ENCODE data around the gene SCAF4. TPM values are rescaled to one million over a fixed set of nuclear protein-coding genes. Genes with fewer than 3 reads are reported as not detected.

SCAF4 gene
- total and polyA plus RNA-seq, 2 of the 8 experiments (the other 6 are each of a cell fraction or from before 2014, with no cell fraction given) = 28.9 to 55.1 TPM

DNA sequence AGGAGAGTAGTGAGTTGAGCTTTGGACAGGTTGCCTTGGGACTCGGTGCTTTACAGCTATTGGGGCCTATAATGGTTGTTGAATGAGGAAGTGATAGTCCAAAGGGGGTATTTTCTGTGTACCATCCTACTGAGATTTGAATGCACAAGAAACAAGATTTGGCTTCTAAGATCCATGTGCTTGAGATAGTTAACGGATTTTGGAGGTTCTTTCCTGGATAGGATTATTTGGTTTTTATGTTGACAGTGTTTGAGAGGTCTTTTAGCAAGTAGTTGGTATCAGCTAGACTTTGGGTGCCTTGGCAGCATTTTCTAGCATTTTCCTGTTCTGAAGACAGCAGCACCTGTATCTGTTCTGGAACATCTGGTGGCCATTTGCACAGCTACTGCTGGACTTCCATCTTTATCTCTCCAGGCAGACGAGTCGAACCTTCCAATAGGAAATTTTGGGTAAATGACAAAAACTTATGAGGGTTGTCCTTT lies 3.6 kb upstream of the SCAF4 start (continued):
- TF ChIP-seq, protein P1, sequence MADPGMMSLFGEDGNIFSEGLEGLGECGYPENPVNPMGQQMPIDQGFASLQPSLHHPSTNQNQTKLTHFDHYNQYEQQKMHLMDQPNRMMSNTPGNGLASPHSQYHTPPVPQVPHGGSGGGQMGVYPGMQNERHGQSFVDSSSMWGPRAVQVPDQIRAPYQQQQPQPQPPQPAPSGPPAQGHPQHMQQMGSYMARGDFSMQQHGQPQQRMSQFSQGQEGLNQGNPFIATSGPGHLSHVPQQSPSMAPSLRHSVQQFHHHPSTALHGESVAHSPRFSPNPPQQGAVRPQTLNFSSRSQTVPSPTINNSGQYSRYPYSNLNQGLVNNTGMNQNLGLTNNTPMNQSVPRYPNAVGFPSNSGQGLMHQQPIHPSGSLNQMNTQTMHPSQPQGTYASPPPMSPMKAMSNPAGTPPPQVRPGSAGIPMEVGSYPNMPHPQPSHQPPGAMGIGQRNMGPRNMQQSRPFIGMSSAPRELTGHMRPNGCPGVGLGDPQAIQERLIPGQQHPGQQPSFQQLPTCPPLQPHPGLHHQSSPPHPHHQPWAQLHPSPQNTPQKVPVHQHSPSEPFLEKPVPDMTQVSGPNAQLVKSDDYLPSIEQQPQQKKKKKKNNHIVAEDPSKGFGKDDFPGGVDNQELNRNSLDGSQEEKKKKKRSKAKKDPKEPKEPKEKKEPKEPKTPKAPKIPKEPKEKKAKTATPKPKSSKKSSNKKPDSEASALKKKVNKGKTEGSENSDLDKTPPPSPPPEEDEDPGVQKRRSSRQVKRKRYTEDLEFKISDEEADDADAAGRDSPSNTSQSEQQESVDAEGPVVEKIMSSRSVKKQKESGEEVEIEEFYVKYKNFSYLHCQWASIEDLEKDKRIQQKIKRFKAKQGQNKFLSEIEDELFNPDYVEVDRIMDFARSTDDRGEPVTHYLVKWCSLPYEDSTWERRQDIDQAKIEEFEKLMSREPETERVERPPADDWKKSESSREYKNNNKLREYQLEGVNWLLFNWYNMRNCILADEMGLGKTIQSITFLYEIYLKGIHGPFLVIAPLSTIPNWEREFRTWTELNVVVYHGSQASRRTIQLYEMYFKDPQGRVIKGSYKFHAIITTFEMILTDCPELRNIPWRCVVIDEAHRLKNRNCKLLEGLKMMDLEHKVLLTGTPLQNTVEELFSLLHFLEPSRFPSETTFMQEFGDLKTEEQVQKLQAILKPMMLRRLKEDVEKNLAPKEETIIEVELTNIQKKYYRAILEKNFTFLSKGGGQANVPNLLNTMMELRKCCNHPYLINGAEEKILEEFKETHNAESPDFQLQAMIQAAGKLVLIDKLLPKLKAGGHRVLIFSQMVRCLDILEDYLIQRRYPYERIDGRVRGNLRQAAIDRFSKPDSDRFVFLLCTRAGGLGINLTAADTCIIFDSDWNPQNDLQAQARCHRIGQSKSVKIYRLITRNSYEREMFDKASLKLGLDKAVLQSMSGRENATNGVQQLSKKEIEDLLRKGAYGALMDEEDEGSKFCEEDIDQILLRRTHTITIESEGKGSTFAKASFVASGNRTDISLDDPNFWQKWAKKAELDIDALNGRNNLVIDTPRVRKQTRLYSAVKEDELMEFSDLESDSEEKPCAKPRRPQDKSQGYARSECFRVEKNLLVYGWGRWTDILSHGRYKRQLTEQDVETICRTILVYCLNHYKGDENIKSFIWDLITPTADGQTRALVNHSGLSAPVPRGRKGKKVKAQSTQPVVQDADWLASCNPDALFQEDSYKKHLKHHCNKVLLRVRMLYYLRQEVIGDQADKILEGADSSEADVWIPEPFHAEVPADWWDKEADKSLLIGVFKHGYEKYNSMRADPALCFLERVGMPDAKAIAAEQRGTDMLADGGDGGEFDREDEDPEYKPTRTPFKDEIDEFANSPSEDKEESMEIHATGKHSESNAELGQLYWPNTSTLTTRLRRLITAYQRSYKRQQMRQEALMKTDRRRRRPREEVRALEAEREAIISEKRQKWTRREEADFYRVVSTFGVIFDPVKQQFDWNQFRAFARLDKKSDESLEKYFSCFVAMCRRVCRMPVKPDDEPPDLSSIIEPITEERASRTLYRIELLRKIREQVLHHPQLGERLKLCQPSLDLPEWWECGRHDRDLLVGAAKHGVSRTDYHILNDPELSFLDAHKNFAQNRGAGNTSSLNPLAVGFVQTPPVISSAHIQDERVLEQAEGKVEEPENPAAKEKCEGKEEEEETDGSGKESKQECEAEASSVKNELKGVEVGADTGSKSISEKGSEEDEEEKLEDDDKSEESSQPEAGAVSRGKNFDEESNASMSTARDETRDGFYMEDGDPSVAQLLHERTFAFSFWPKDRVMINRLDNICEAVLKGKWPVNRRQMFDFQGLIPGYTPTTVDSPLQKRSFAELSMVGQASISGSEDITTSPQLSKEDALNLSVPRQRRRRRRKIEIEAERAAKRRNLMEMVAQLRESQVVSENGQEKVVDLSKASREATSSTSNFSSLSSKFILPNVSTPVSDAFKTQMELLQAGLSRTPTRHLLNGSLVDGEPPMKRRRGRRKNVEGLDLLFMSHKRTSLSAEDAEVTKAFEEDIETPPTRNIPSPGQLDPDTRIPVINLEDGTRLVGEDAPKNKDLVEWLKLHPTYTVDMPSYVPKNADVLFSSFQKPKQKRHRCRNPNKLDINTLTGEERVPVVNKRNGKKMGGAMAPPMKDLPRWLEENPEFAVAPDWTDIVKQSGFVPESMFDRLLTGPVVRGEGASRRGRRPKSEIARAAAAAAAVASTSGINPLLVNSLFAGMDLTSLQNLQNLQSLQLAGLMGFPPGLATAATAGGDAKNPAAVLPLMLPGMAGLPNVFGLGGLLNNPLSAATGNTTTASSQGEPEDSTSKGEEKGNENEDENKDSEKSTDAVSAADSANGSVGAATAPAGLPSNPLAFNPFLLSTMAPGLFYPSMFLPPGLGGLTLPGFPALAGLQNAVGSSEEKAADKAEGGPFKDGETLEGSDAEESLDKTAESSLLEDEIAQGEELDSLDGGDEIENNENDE (IDR thresholded peaks at IDR 0.05; ENCODE audit: insufficient replicate concordance, low read length) = no peak
- no peak for TF ChIP-seq CHD1 (IDR thresholded peaks at IDR 0.05; ENCODE audit: low read depth, low read length)
- no peak for TF ChIP-seq NANOG (IDR thresholded peaks at IDR 0.05; ENCODE audit: insufficient read depth, low read depth, low read length, poor library complexity, severe bottlenecking)
- TF ChIP-seq KDM5A (IDR thresholded peaks at IDR 0.05; ENCODE audit: low read length) = no peak
- TF ChIP-seq, protein P2, sequence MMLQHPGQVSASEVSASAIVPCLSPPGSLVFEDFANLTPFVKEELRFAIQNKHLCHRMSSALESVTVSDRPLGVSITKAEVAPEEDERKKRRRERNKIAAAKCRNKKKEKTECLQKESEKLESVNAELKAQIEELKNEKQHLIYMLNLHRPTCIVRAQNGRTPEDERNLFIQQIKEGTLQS (IDR thresholded peaks at IDR 0.05; ENCODE audit: insufficient read depth, low read depth, low read length) = no peak
- TF ChIP-seq POLR2A (IDR thresholded peaks at IDR 0.05; ENCODE audit: control extremely low read depth in 1 of 2, low read depth in 2 of 2, low read length in 2 of 2) = no peak
